Omental fat pad (tissue), 4 donors: ENCODE measurements around the gene EIPR1. TPM values are rescaled to one million over a fixed set of nuclear protein-coding genes. Genes with fewer than 3 reads are reported as not detected.

ENCODE experiments used
- ATAC-seq: fragments of 150-250 bp; one replicate; pipeline ENCODE4 v1.9.1; 2016; ENCODE audit warnings: mild to moderate bottlenecking, moderate library complexity; ENCODE audit not compliant: low FRiP score
- DNase-seq: peaks from one replicate; pipeline ENCODE4 v3.0.0-alpha.2; 2019; ENCODE audit warnings: low spot score
- total RNA-seq, 4 donors: library from RNA; depleted of rRNA; stranded (reverse); fragments of >200 nt; gene quantifications; one replicate each; pipeline ENCODE4 v1.1.0, GENCODE V29; 2016
- TF ChIP-seq, protein P1 (sequence below), 3 donors: fragments of 450-650 bp; IDR thresholded peaks; one replicate each; pipeline ENCODE4 v1.5.1; 2016 to 2017; ENCODE audit warnings: antibody characterized with exemption in 3 of 3, mild to moderate bottlenecking in 3 of 3, moderate library complexity in 2 of 3

The EIPR1 gene
- total RNA-seq, 4 donors from 2014 or later = 18.5 to 29.8 (median 21.5) TPM

GRCh38 chr2:3325458-3326181, 52.0 kb downstream of the EIPR1 start:
- DNase-seq = no peak
- TF ChIP-seq, protein P1, sequence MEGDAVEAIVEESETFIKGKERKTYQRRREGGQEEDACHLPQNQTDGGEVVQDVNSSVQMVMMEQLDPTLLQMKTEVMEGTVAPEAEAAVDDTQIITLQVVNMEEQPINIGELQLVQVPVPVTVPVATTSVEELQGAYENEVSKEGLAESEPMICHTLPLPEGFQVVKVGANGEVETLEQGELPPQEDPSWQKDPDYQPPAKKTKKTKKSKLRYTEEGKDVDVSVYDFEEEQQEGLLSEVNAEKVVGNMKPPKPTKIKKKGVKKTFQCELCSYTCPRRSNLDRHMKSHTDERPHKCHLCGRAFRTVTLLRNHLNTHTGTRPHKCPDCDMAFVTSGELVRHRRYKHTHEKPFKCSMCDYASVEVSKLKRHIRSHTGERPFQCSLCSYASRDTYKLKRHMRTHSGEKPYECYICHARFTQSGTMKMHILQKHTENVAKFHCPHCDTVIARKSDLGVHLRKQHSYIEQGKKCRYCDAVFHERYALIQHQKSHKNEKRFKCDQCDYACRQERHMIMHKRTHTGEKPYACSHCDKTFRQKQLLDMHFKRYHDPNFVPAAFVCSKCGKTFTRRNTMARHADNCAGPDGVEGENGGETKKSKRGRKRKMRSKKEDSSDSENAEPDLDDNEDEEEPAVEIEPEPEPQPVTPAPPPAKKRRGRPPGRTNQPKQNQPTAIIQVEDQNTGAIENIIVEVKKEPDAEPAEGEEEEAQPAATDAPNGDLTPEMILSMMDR (IDR thresholded peaks at IDR 0.05) = no peak
- no peak for ATAC-seq

DNA sequence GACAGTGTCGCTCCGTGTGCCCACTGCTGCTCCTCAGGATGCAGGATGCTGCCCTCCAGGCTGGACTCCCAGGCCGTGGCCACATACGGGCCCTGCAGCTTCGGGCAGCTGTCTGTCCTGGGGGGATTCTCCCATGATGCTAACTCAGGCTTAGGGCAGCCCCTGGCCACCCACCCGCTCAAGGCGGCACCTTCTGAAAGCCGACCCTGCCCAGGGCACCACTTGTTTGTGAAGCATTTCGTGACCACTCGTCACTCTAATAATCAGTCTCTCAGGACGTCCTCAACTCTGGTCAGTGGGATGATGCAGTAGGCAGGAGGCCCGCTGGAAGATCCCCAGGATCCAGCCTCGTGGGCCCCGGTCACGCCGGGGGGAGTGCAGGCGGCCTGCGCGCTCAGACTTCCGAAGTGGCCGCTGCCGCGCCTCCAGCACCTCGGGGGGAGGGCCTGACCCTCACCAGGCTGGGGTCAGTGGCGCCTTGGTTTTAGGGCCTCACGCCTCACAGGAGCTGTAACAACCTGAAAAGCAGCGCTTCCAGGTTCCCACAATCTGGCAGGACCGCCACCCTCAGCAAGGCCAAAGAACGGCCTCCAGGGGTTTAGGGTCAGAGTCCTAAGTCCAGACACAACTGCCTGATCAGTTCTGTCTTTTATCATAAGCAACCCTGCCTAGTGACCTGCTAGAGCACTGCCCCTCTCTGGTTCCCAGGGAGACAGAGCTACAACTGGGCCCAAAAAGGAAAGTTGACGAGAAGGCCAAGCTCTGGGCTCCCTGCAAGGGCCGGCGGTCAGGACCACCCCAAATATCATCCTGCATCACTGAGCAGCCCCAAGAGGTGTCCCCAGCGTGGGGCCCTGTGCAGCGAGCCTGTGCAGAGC, 53.0 kb downstream of the EIPR1 start:
- DNase-seq (no peak), ATAC-seq (no peak)
- TF ChIP-seq, protein P1 (IDR thresholded peaks at IDR 0.05) = no peak

- peak; percentile 25 for ATAC-seq
- no peak for DNase-seq
- TF ChIP-seq, protein P1 (IDR thresholded peaks at IDR 0.05) = no peak
These were observed 53.6 kb downstream of the EIPR1 start for GRCh38 chr2:3324036-3324386.

- DNase-seq (no peak), ATAC-seq (no peak)
- TF ChIP-seq, protein P1 (IDR thresholded peaks at IDR 0.05) = no peak
These were observed 54.1 kb downstream of the EIPR1 start for GRCh38 chr2:3323360-3324035.

DNA sequence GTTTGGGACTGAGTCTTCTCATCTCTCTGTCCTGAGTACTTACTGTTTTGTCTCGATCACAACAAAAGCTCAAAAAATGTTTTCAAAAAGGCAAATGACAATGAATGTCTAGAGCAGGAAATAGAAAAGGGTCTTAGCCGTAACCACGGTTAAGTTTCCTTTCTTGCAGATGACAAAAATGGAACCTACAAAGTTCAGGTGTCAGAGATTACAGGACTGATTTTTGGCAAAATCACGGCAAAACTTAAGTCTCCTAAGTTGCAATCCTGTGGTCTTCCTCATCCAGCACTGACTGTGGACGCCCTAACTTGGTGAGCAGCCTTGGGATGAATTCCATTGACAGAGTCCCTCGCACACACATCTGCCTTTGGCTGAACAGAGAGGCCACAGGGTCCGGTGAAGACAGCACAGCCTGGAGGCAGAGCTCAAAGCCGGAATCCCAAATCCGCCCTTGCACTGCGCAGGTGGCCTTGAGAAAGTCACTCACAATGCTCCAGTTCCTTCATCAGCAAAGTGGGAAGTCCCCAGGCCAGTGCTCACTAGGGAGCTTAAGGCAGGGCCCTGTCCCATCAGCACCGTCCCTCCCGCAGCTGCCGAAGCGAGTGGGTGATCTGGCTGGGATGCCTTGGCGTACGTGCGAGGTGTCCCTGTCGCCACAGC, 55.2 kb downstream of the EIPR1 start:
- ATAC-seq = no peak
- no peak for DNase-seq
- TF ChIP-seq, protein P1 (IDR thresholded peaks at IDR 0.05) = no peak

- DNase-seq = no peak
- TF ChIP-seq, protein P1 (IDR thresholded peaks at IDR 0.05) = no peak
- no peak for ATAC-seq
These were observed 55.8 kb downstream of the EIPR1 start for GRCh38 chr2:3321825-3322224.
